ENCODE results near the gene HIC1. TPM values are rescaled to one million over a fixed set of nuclear protein-coding genes. Genes with fewer than 3 reads are reported as not detected.

The HIC1 gene
- total and polyA plus RNA-seq, 2 of the 4 experiments (the other 2 are of a cell fraction): 10.4 to 23.0 TPM

DNA sequence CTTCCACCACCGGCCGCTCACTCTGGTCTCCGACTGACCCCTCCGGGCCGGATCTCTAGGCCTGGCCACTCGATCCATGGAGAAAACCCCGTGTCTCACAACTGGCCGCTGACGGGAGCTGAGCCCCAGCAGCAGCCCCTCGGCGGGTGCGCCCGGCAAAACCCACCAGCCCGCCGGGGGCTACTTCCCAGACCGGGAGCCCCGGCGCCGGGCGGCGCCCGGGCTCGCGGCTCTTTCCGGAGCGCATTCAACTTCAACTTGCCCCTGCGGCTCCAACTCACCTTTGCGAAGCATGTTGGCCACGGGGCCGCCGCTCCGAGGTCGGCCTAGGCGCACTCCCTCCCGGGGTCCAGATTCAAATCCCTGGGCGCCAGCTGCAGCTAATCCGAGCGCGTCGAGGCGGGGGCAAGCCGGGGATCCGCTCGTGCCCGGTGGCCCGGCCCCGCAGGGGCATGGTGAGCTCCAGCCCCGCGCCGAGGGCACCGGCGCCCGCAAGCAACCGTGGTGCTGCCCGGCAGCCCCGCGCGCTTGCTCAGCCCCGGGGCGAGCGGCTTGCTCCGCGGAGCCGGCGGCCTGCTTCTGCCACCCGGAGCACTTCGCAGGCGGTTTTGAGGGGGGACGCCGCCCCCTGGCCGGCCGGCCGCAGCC lies 30.2 kb upstream of the HIC1 start (continued):
- TF ChIP-seq, protein P1, sequence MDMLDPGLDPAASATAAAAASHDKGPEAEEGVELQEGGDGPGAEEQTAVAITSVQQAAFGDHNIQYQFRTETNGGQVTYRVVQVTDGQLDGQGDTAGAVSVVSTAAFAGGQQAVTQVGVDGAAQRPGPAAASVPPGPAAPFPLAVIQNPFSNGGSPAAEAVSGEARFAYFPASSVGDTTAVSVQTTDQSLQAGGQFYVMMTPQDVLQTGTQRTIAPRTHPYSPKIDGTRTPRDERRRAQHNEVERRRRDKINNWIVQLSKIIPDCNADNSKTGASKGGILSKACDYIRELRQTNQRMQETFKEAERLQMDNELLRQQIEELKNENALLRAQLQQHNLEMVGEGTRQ (IDR thresholded peaks at IDR 0.05; ENCODE audit: low read depth, low read length): no peak

DNA sequence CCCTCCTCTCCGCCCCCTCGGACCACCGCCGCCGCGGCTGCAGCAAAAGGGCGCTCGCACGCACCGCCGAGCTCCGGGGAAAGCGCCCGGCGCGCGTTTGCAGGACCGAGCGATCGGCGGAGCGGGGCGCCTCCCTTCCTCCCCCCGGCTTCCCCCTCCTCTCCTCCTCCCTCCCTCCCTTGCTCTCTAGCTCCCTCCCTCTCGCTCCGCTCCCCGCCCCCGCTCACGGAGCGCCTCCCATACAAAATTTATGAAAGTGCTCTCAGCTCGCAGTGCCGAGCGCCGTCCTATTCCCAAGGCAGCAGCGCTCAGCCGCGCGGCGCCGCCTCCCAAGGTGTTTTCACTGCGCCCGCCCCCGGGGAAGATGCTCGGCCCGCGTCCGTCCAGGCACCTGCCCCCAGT lies 29.7 kb upstream of the HIC1 start, which contains the start of gene RTN4RL1:
Gene RTN4RL1, minus strand, starts transcription at position 115 of the 402 bp plus-strand sequence. CDS start 469 bp downstream, outside the sequence.
- Histone ChIP-seq H3K4me1 (ENCODE audit: control insufficient read depth, insufficient read depth, low read length) (peaks cover 1% of the 10 kb centered on the region; the same call in 1 of the 2 replicates), H2BK15ac (ENCODE audit: low read depth, low read length) (no peak within 1 kb of the TSS), H3K9ac (ENCODE audit: low read depth, low read length) (no peak within 1 kb of the TSS), H3K4me3 (ENCODE audit: insufficient read depth, low read depth, low read length) (peak within 1 kb of the TSS; percentile 29), H4K91ac (ENCODE audit: insufficient read depth, low read depth, low read length) (no peak within 1 kb of the TSS), H3K9me1 (ENCODE audit: insufficient read depth, low read length) (no peaks in the 10 kb centered on the region), H2BK120ac (ENCODE audit: low read depth, low read length) (no peak within 1 kb of the TSS), H3K56ac (ENCODE audit: extremely low read depth, insufficient read depth, low read length) (no peak within 1 kb of the TSS), H3K36me3 (ENCODE audit: control insufficient read depth, insufficient read depth, low read length) (no peaks in the 10 kb centered on the region), H3K4me2 (ENCODE audit: low read depth, low read length) (peak within 1 kb of the TSS; percentile 70), H3K14ac (replicated peaks; ENCODE audit: low read depth, low read length) (no peak within 1 kb of the TSS), H3K27me3 (ENCODE audit: control insufficient read depth, insufficient read depth, low read length) (peaks cover 53% of the 10 kb centered on the region), H2AFZ (replicated peaks; ENCODE audit: low read length, poor library complexity) (peak within 1 kb of the TSS; percentile 81), H2BK20ac (ENCODE audit: low read depth, low read length) (no peak within 1 kb of the TSS), H3K79me1 (ENCODE audit: low read depth in 1 of 2, low read length in 2 of 2) (peaks cover 0 to 2% of the 10 kb centered on the region in 2 experiments; a peak in 2 of 4 replicates), H4K5ac (ENCODE audit: low read depth, low read length) (no peak within 1 kb of the TSS), H2AK9ac (replicated peaks; ENCODE audit: low read depth, low read length, poor library complexity) (peak within 1 kb of the TSS; percentile 28), H3K23ac (ENCODE audit: low read depth, low read length) (no peak within 1 kb of the TSS), H2AK5ac (ENCODE audit: low read depth, low read length) (no peak within 1 kb of the TSS), H3K9me3 (ENCODE audit: control insufficient read depth, insufficient read depth, low read length) (no peaks in the 10 kb centered on the region), H4K8ac (ENCODE audit: low read depth in 2 of 2, low read length in 2 of 2) (no peak within 1 kb of the TSS), H3K4ac (ENCODE audit: low read depth, low read length) (no peak within 1 kb of the TSS), H3K27ac (ENCODE audit: insufficient read depth, low read length) (no peak within 1 kb of the TSS), H2BK5ac (ENCODE audit: low read depth, low read length, poor library complexity, severe bottlenecking) (no peak within 1 kb of the TSS), H4K20me1 (ENCODE audit: insufficient read depth, low read length) (no peaks in the 10 kb centered on the region; the same call in 1 of the 2 replicates), H3K18ac (ENCODE audit: low read depth, low read length) (no peak within 1 kb of the TSS)
- CTCF ChIA-PET: interaction anchor here (0.9 to 2.4 kb wide), 3 partner anchors 12 to 143 kb away, joined by 4 to 18 read pairs (median 4); no protein-coding TSS in a partner anchor
- TF ChIP-seq SMC3 (IDR thresholded peaks at IDR 0.05; ENCODE audit: low read depth, low read length): no peak
- 0 out of 2 replicates have a peak, but pooled peaks have one; percentile 38 for TF ChIP-seq MAZ (IDR thresholded peaks at IDR 0.05; ENCODE audit: borderline replicate concordance, low read depth, low read length)
- dilution Hi-C loops (cut with HindIII; ENCODE audit: low sequenced_read_pairs, unreplicated experiment) (no loop called here), intact Hi-C loops (cut with micrococcal nuclease) (no loop called here), in situ Hi-C loops (cut with MboI; ENCODE audit: low sequenced_read_pairs) (loop anchor here (5.0 to 25.0 kb wide), 2 partner anchors 113 to 313 kb away; partner anchors contain the start of genes TLCD2 and WDR81)
- POLR2A ChIA-PET (ENCODE audit: unreplicated experiment): no interaction called here
- no peak for DNase-seq
- 0% methylated on average over 23 of the region's 47 CpGs; no CpG with 5 or more reads in 1 of the 2 experiments for WGBS, 2 experiments (ENCODE audit: extremely low coverage in 2 of 2, insufficient read length in 1 of 2)
- ATAC-seq (ENCODE audit: low read depth): peak; percentile 13
- no TSS peak for BruUV-seq (replicated peaks)
